HepG2 (cell line): ENCODE measurements around the gene JMJD4. TPM values are rescaled to one million over a fixed set of nuclear protein-coding genes. Genes with fewer than 3 reads are reported as not detected.
A peak's percentile ranks its signal among the peaks of the same experiment; 100 is the strongest.

Experiments used
- ADNP ChIP-seq: sonication (generic); formaldehyde crosslinking; IDR thresholded peaks from 2 replicates; pipeline ENCODE4 v1.4.0; 2020; ENCODE audit warnings: missing genetic modification reagents
- EED ChIP-seq: sonication (generic); formaldehyde crosslinking; IDR thresholded peaks from 2 replicates; pipeline ENCODE4 v1.5.0; 2020; ENCODE audit warnings: mild to moderate bottlenecking, missing genetic modification reagents
- ETV5 ChIP-seq: IDR thresholded peaks from 2 replicates; pipeline ENCODE4 v1.6.1; 2018; ENCODE audit warnings: missing biosample characterization, missing genetic modification reagents, inconsistent platforms, borderline replicate concordance
- FOSL2 ChIP-seq: sonication (generic); formaldehyde crosslinking; IDR thresholded peaks from 2 replicates; pipeline ENCODE4 v1.4.0; 2020; ENCODE audit warnings: missing genetic modification reagents
- HOXA3 ChIP-seq: sonication (generic); formaldehyde crosslinking; IDR thresholded peaks from 2 replicates; pipeline ENCODE4 v1.5.0; 2020; ENCODE audit warnings: missing genetic modification reagents
- MIER3 ChIP-seq: IDR thresholded peaks from 2 replicates; pipeline ENCODE4 v1.6.1; 2016; ENCODE audit warnings: missing compliant biosample characterization, borderline replicate concordance
- NFKBIZ ChIP-seq: IDR thresholded peaks from 2 replicates; pipeline ENCODE4 v1.6.1; 2018; ENCODE audit warnings: missing genetic modification reagents, missing compliant biosample characterization
- RFXAP ChIP-seq: sonication (generic); formaldehyde crosslinking; IDR thresholded peaks from 2 replicates; pipeline ENCODE4 v1.4.0; 2020; ENCODE audit warnings: missing genetic modification reagents, borderline replicate concordance
- SNAPC2 ChIP-seq: sonication (generic); formaldehyde crosslinking; IDR thresholded peaks from 2 replicates; pipeline ENCODE4 v1.8.1; 2022; ENCODE audit warnings: mild to moderate bottlenecking, missing genetic modification reagents
- SOX6 ChIP-seq, 2 experiments: fragments of 450-650 bp in 1 of 2; sonication (generic) in 1 of 2; formaldehyde crosslinking in 1 of 2; IDR thresholded peaks; 2 replicates each; pipeline versions ENCODE4 v1.4.0 to v1.6.1; 2017 to 2020; ENCODE audit warnings: antibody characterized with exemption in 1 of 2, mild to moderate bottlenecking in 1 of 2, missing genetic modification reagents in 1 of 2
- TAF1 ChIP-seq: sonication (generic); formaldehyde crosslinking; IDR thresholded peaks from 2 replicates; pipeline ENCODE4 v1.4.0; 2020; ENCODE audit warnings: missing genetic modification reagents
- ZBTB1 ChIP-seq: sonication (generic); formaldehyde crosslinking; IDR thresholded peaks from 2 replicates; pipeline ENCODE4 v1.4.0; 2020; ENCODE audit warnings: missing genetic modification reagents, borderline replicate concordance
- ZFY ChIP-seq: sonication (generic); formaldehyde crosslinking; IDR thresholded peaks from 2 replicates; pipeline ENCODE4 v1.4.0; 2020; ENCODE audit warnings: missing genetic modification reagents
- ZKSCAN8 ChIP-seq: IDR thresholded peaks from 2 replicates; pipeline ENCODE4 v1.6.1; 2016; ENCODE audit warnings: borderline replicate concordance, missing genetic modification reagents, missing compliant biosample characterization
- ZNF326 ChIP-seq: sonication (generic); formaldehyde crosslinking; IDR thresholded peaks from 2 replicates; pipeline ENCODE4 v1.4.0; 2020; ENCODE audit warnings: missing genetic modification reagents, borderline replicate concordance
- ZNF614 ChIP-seq: IDR thresholded peaks from 2 replicates; pipeline ENCODE4 v1.6.1; 2018; ENCODE audit warnings: missing biosample characterization, missing genetic modification reagents, inconsistent platforms, borderline replicate concordance
- ZNF670 ChIP-seq: sonication (generic); formaldehyde crosslinking; IDR thresholded peaks from 2 replicates; pipeline ENCODE4 v1.8.0; 2022; ENCODE audit warnings: mild to moderate bottlenecking, missing genetic modification reagents, borderline replicate concordance
- polyA plus RNA-seq, 8 experiments: library from polyadenylated mRNA; depleted of rRNA in 3 of 8; stranded (reverse) in 7 of 8; unstranded in 1 of 8; fragments of >200 nt; fragmentation: Illumina TruSeq in 4 of 8; extraction: Trizol in 4 of 8; gene quantifications; 2 replicates each; pipeline versions ENCODE4 v1.2.1 to v1.2.3, GENCODE V29; 2011 to 2016; ENCODE audit warnings: low read depth in 4 of 8, missing spikeins in 1 of 8, mixed read lengths in 1 of 8; ENCODE audit not compliant: insufficient read depth in 1 of 8
- total RNA-seq, 5 experiments: library from RNA; depleted of rRNA; stranded (reverse); fragments of >200 nt; fragmentation: Illumina TruSeq; extraction: Trizol; gene quantifications; 2 replicates each; pipeline ENCODE4 v1.2.3, GENCODE V29; 2016; ENCODE audit warnings: low read depth in 1 of 5
- TF ChIP-seq, protein P1 (sequence below): IDR thresholded peaks from 2 replicates; pipeline ENCODE4 v1.6.1; 2016; ENCODE audit warnings: low read depth
- TF ChIP-seq, protein P2 (sequence below): sonication (generic); formaldehyde crosslinking; IDR thresholded peaks from 2 replicates; pipeline ENCODE4 v1.4.0; 2020; ENCODE audit warnings: mild to moderate bottlenecking, missing genetic modification reagents
- TF ChIP-seq, protein P3 (sequence below), 2 experiments: sonication (generic) in 1 of 2; formaldehyde crosslinking in 1 of 2; IDR thresholded peaks; 2 replicates each; pipeline versions ENCODE4 v1.6.1 to v1.9.0; 2014 to 2022; ENCODE audit warnings: antibody characterized with exemption in 1 of 2, borderline replicate concordance in 1 of 2, inconsistent platforms in 1 of 2, low read depth in 1 of 2, missing genetic modification reagents in 1 of 2
- TF ChIP-seq, protein P4 (sequence below): sonication (generic); IDR thresholded peaks from 2 replicates; pipeline ENCODE4 v1.6.1; 2016; ENCODE audit warnings: low read depth, borderline replicate concordance

The JMJD4 gene
- total and polyA plus RNA-seq, 2 of the 13 experiments (the other 11 are each of a cell fraction or from before 2014, with no cell fraction given) = 10.2 to 29.0 TPM

DNA sequence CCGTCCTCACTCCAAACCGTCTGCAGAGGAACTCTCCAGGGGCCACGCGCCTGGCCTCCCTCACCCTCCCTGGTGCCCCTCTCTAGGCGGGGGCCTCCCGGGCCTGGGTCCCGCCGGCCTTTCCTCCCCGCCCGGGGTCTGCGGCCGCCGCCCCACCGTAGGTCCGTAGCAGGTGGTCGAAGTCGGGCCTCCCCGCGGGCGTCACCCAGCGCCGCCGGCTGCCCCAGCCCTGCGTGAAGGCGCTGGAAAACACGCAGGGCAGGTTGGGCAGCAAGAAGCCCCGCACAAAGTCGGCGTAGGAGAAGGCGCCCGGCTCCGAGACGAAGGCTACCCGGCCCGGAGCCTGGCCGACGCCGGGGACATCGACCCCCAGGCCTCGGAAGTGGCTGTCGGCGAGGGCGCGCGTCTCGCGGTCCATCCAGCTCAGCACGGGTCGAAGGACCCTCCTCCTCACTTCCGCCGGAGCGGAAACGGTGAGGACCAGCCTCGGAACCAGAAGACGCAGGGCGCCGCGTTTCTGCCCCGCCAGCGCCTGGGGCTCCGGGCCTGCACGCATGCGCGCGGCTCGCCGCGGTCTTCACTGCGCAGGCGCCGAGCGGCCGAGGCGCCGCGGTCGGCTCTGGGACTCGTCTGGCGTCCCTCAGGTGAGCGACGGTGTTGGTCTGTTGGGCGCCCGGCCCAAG, at the start of gene JMJD4, which contains the start of gene SNAP47 (continued):
- no peak for TF ChIP-seq SOX6 (IDR thresholded peaks at IDR 0.05)
- TF ChIP-seq SOX6 (CRISPR knock-in tag; IDR thresholded peaks at IDR 0.05) = peak; percentile 46; the same call in 1 of the 2 replicates
- TF ChIP-seq, protein P1, sequence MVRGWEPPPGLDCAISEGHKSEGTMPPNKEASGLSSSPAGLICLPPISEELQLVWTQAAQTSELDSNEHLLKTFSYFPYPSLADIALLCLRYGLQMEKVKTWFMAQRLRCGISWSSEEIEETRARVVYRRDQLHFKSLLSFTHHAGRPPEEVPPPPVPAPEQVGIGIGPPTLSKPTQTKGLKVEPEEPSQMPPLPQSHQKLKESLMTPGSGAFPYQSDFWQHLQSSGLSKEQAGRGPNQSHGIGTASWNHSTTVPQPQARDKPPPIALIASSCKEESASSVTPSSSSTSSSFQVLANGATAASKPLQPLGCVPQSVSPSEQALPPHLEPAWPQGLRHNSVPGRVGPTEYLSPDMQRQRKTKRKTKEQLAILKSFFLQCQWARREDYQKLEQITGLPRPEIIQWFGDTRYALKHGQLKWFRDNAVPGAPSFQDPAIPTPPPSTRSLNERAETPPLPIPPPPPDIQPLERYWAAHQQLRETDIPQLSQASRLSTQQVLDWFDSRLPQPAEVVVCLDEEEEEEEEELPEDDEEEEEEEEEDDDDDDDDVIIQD = peak; percentile 45; the same call in 1 of the 2 replicates
- TF ChIP-seq ZBTB1 (CRISPR knock-in tag) = no peak
- TF ChIP-seq, protein P2, sequence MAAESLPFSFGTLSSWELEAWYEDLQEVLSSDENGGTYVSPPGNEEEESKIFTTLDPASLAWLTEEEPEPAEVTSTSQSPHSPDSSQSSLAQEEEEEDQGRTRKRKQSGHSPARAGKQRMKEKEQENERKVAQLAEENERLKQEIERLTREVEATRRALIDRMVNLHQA (CRISPR knock-in tag) = 0 out of 2 replicates have a peak, but pooled peaks have one; percentile 40
- peak; percentile 91 for TF ChIP-seq TAF1 (CRISPR knock-in tag)
- peak; percentile 93; the same call in 1 of the 2 replicates for TF ChIP-seq ZNF670
- TF ChIP-seq MIER3 = peak; percentile 89
- TF ChIP-seq ADNP (CRISPR knock-in tag) = no peak
- peak; percentile 71 for TF ChIP-seq FOSL2 (CRISPR knock-in tag)
- TF ChIP-seq HOXA3 (CRISPR knock-in tag) = peak; percentile 96
- peak; percentile 91 for TF ChIP-seq SNAPC2 (CRISPR knock-in tag)
- TF ChIP-seq EED = peak; percentile 94
- TF ChIP-seq ZKSCAN8 (CRISPR knock-in tag) = peak; percentile 90; the same call in 1 of the 2 replicates
- TF ChIP-seq ZNF614 (CRISPR knock-in tag) = peak; percentile 98; the same call in 1 of the 2 replicates
- peak; percentile 80 for TF ChIP-seq RFXAP (CRISPR knock-in tag)
- TF ChIP-seq, protein P3, sequence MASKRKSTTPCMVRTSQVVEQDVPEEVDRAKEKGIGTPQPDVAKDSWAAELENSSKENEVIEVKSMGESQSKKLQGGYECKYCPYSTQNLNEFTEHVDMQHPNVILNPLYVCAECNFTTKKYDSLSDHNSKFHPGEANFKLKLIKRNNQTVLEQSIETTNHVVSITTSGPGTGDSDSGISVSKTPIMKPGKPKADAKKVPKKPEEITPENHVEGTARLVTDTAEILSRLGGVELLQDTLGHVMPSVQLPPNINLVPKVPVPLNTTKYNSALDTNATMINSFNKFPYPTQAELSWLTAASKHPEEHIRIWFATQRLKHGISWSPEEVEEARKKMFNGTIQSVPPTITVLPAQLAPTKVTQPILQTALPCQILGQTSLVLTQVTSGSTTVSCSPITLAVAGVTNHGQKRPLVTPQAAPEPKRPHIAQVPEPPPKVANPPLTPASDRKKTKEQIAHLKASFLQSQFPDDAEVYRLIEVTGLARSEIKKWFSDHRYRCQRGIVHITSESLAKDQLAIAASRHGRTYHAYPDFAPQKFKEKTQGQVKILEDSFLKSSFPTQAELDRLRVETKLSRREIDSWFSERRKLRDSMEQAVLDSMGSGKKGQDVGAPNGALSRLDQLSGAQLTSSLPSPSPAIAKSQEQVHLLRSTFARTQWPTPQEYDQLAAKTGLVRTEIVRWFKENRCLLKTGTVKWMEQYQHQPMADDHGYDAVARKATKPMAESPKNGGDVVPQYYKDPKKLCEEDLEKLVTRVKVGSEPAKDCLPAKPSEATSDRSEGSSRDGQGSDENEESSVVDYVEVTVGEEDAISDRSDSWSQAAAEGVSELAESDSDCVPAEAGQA (IDR thresholded peaks at IDR 0.05; ENCODE audit: low read depth) = peak; percentile 87
- TF ChIP-seq, protein P3 (CRISPR knock-in tag; IDR thresholded peaks at IDR 0.05; ENCODE audit: borderline replicate concordance) = no peak; the same call in 1 of the 2 replicates
- 0 out of 2 replicates have a peak, but pooled peaks have one; percentile 75 for TF ChIP-seq NFKBIZ (CRISPR knock-in tag)
- no peak for TF ChIP-seq ZNF326
- TF ChIP-seq ZFY (CRISPR knock-in tag) = peak; percentile 98
- TF ChIP-seq ETV5 = peak; percentile 97
- TF ChIP-seq, protein P4, sequence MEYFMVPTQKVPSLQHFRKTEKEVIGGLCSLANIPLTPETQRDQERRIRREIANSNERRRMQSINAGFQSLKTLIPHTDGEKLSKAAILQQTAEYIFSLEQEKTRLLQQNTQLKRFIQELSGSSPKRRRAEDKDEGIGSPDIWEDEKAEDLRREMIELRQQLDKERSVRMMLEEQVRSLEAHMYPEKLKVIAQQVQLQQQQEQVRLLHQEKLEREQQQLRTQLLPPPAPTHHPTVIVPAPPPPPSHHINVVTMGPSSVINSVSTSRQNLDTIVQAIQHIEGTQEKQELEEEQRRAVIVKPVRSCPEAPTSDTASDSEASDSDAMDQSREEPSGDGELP = peak; percentile 40; the same call in 1 of the 2 replicates
